Activated CD4-positive, alpha-beta T cell treated with anti-CD3 and anti-CD28 coated beads for 36 hours (primary cell): ENCODE measurements around the gene ENOX1. TPM values are rescaled to one million over a fixed set of nuclear protein-coding genes. Genes with fewer than 3 reads are reported as not detected.
"Not testable (repeated sequence)": the region's sequence is repeated elsewhere in the genome, so short reads cannot be mapped to it uniquely, and the experiment has no call there.

Experiments
- ATAC-seq: fragments of 200-7000 bp; cut with Tn5 transposase; one replicate; pipeline ENCODE4 v1.10.0; 2021; ENCODE audit warnings: mild to moderate bottlenecking, moderate library complexity
- CTCF ChIA-PET: fragments of 350-600 bp; sonication (Branson Sonifier 250); formaldehyde crosslinking; loops from one replicate; lab custom pipeline; 2021; ENCODE audit warnings: antibody characterized with exemption; lab: Charles Lee
- POLR2A ChIA-PET: fragments of 350-600 bp; sonication (Branson Sonifier 250); formaldehyde crosslinking; loops from one replicate; lab custom pipeline; 2021; ENCODE audit warnings: antibody characterized with exemption, inconsistent platforms; lab: Charles Lee
- DNase-seq: peaks from one replicate; pipeline ENCODE4 v3.0.0-alpha.2; 2020
- H3K27ac Mint-ChIP-seq: one replicate; pipeline ENCODE4 v1.8.0; 2021; ENCODE audit warnings: mixed read lengths
- H3K27me3 Mint-ChIP-seq: one replicate; pipeline ENCODE4 v1.8.0; 2021; ENCODE audit warnings: mixed read lengths
- H3K36me3 Mint-ChIP-seq: one replicate; pipeline ENCODE4 v1.8.0; 2021; ENCODE audit warnings: low read depth, mixed read lengths
- H3K4me1 Mint-ChIP-seq: one replicate; pipeline ENCODE4 v1.8.0; 2021; ENCODE audit warnings: mixed read lengths
- H3K4me3 Mint-ChIP-seq: one replicate; pipeline ENCODE4 v1.8.0; 2021; ENCODE audit warnings: mild to moderate bottlenecking, moderate library complexity, mixed read lengths
- H3K9me3 Mint-ChIP-seq: one replicate; pipeline ENCODE4 v1.8.0; 2021; ENCODE audit warnings: low read depth, mixed read lengths
- intact Hi-C, 2 experiments: fragments of 100-400 bp; cut with DNase I in 1 of 2; cut with micrococcal nuclease in 1 of 2; formaldehyde crosslinking; loops; one replicate each; pipeline versions ENCODE4 v1.14.2 to v1.15.1; 2022 to 2024; cut with DNase I, micrococcal nuclease
- total RNA-seq, 2 experiments: library from RNA; stranded (reverse); gene quantifications; one replicate each; pipeline ENCODE4 v1.2.3, GENCODE V29; 2021

Gene ENOX1
- total RNA-seq, 2 experiments from 2014 or later = 0.28 to 0.48 TPM

- no peaks in the 10 kb centered on the region for H3K9me3 Mint-ChIP-seq
- H3K36me3 Mint-ChIP-seq = no peaks in the 10 kb centered on the region
- ATAC-seq (no peak), DNase-seq (no peak)
- no peaks in the 10 kb centered on the region for H3K4me1 Mint-ChIP-seq
- no peak overlapping the region for H3K4me3 Mint-ChIP-seq
- no peaks in the 10 kb centered on the region for H3K27me3 Mint-ChIP-seq
- ChIA-PET CTCF (no interaction called here), POLR2A (no interaction called here)
- H3K27ac Mint-ChIP-seq = no peak overlapping the region
- intact Hi-C loops = no loop called here
Observed at GRCh38 chr13:43426355-43426754, 360.4 kb downstream of the ENOX1 start.

- no peak for DNase-seq
- CTCF ChIA-PET = no interaction called here
- H3K4me1 Mint-ChIP-seq = no peaks in the 10 kb centered on the region
- no peak overlapping the region for H3K27ac Mint-ChIP-seq
- POLR2A ChIA-PET = no interaction called here
- no peak for ATAC-seq
- no peaks in the 10 kb centered on the region for H3K36me3 Mint-ChIP-seq
- H3K4me3 Mint-ChIP-seq = no peak overlapping the region
- H3K9me3 Mint-ChIP-seq = no peaks in the 10 kb centered on the region
- no peaks in the 10 kb centered on the region for H3K27me3 Mint-ChIP-seq
- intact Hi-C loops = no loop called here
Observed at GRCh38 chr13:43425234-43425633, 361.5 kb downstream of the ENOX1 start.

- no peaks in the 10 kb centered on the region for H3K36me3 Mint-ChIP-seq
- ChIA-PET CTCF (no interaction called here), POLR2A (no interaction called here)
- H3K4me1 Mint-ChIP-seq = no peaks in the 10 kb centered on the region
- no peak overlapping the region for H3K4me3 Mint-ChIP-seq
- ATAC-seq (no peak), DNase-seq (no peak)
- no peak overlapping the region for H3K27ac Mint-ChIP-seq
- intact Hi-C loops = no loop called here
- no peaks in the 10 kb centered on the region for H3K9me3 Mint-ChIP-seq
- H3K27me3 Mint-ChIP-seq = no peaks in the 10 kb centered on the region
Observed at GRCh38 chr13:43424412-43424811, 362.4 kb downstream of the ENOX1 start.

DNA sequence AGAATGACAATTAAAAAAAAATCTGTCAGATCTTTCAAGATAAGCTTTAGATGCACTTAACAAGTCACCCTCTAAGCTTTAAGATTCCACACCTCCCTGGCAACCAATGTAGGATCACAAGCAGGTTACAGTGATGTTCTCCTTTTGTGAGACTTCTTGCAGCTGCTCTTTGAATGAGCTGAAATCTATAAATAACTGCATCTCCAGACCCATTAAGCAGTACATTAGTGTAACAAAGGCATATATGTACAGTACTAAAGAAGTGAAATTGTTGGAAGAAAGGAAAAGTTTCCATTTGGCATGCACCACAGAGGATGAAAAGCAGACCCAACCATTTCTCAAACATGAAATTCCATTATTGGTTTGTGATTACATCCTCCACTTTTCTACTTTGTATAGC, 364.7 kb downstream of the ENOX1 start:
- ATAC-seq (no peak), DNase-seq (no peak)
- Mint-ChIP-seq H3K4me3 (no peak overlapping the region), H3K36me3 (no peaks in the 10 kb centered on the region), H3K4me1 (no peaks in the 10 kb centered on the region), H3K27ac (no peak overlapping the region), H3K9me3 (no peaks in the 10 kb centered on the region), H3K27me3 (no peaks in the 10 kb centered on the region)
- POLR2A ChIA-PET = no interaction called here
- CTCF ChIA-PET = no interaction called here
- intact Hi-C loops = no loop called here

GRCh38 chr13:43416842-43417241, 369.9 kb downstream of the ENOX1 start:
- DNase-seq, intact Hi-C loops, ATAC-seq, H3K36me3 Mint-ChIP-seq, H3K9me3 Mint-ChIP-seq, POLR2A ChIA-PET, H3K27ac Mint-ChIP-seq, H3K4me3 Mint-ChIP-seq, H3K27me3 Mint-ChIP-seq, H3K4me1 Mint-ChIP-seq: not testable (repeated sequence)
- CTCF ChIA-PET = interaction anchor here (1.1 kb wide), 1 partner anchor 821 kb away, joined by 3 read pairs; no protein-coding TSS in a partner anchor

GRCh38 chr13:43416408-43416807, 370.4 kb downstream of the ENOX1 start:
- ATAC-seq, H3K4me1 Mint-ChIP-seq, intact Hi-C loops, CTCF ChIA-PET, POLR2A ChIA-PET, H3K4me3 Mint-ChIP-seq, H3K9me3 Mint-ChIP-seq, DNase-seq, H3K27ac Mint-ChIP-seq, H3K36me3 Mint-ChIP-seq, H3K27me3 Mint-ChIP-seq: not testable (repeated sequence)

DNA sequence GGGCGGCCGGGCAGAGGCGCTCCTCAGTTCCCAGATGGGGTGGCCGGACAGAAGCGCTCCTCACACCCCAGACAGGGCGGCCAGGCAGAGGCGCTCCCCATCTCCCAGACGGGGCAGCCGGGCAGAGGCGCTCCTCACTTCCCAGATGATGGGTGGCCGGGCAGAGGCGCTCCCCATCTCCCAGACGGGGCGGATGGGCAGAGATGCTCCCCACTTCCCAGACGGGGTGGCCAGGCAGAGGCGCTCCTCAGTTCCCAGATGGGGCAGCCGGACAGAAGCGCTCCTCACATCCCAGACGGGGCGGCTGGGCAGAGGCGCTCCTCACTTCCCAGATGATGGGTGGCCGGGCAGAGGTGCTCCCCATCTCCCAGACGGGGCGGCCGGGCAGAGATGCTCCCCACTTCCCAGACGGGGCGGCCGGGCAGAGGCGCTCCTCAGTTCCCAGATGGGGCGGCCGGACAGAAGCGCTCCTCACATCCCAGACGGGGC, 370.8 kb downstream of the ENOX1 start:
- H3K4me3 Mint-ChIP-seq, H3K27ac Mint-ChIP-seq, DNase-seq, intact Hi-C loops, CTCF ChIA-PET, H3K27me3 Mint-ChIP-seq, H3K36me3 Mint-ChIP-seq, POLR2A ChIA-PET, H3K9me3 Mint-ChIP-seq, ATAC-seq, H3K4me1 Mint-ChIP-seq: not testable (repeated sequence)

DNA sequence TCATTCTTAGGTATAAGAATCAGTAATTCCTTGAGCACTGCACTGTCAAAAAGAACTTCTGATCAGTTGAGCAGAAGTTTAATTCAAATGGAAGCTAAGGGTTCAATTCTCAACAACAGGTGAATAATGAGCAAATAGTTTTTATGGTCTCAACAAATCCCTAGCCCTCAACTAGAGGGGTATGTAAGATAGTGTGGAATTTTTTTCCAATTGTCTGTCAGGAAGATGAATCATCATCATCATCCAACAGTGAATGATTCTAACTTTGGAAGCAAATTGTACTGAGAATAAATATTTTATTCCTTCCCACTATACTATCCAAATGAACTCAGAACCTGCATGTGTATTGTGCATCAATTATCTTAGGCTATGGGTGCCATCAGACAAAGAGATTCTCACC, 372.7 kb downstream of the ENOX1 start:
- Mint-ChIP-seq H3K36me3 (no peaks in the 10 kb centered on the region), H3K4me3 (no peak overlapping the region), H3K27ac (no peak overlapping the region), H3K4me1 (no peaks in the 10 kb centered on the region), H3K9me3 (no peaks in the 10 kb centered on the region), H3K27me3 (peaks cover 3% of the 10 kb centered on the region)
- DNase-seq (no peak), ATAC-seq (no peak)
- ChIA-PET CTCF (no interaction called here), POLR2A (no interaction called here)
- intact Hi-C loops = no loop called here

- Mint-ChIP-seq H3K4me1 (no peaks in the 10 kb centered on the region), H3K9me3 (no peaks in the 10 kb centered on the region), H3K4me3 (no peak overlapping the region), H3K27ac (no peak overlapping the region), H3K27me3 (peaks cover 9% of the 10 kb centered on the region), H3K36me3 (no peaks in the 10 kb centered on the region)
- POLR2A ChIA-PET = no interaction called here
- ATAC-seq (no peak), DNase-seq (no peak)
- intact Hi-C loops = no loop called here
- CTCF ChIA-PET = interaction anchor here (1.6 kb wide), 1 partner anchor 29 kb away, joined by 3 read pairs; no protein-coding TSS in a partner anchor
Observed at GRCh38 chr13:43411741-43412140, 375.0 kb downstream of the ENOX1 start.

DNA sequence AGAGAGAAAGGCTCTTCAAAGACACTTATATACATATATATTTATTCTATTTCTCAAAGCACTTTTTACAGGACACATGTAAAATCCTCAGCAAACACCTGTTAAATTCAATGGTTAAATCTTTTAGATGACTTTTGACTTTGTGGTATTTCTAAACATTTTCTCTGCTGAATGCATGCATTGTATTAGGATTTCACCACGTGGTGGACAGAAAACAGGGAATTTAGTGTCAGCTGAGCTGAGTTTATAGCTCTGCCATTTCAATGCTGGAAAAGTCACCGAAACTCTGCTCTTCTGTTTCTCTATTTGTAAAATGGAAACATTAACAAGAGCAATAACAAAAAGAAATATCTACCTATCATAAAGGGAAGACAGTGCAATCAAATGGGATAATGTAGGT, 375.6 kb downstream of the ENOX1 start:
- Mint-ChIP-seq H3K27me3 (peaks cover 9% of the 10 kb centered on the region), H3K36me3 (no peaks in the 10 kb centered on the region), H3K4me3 (no peak overlapping the region), H3K27ac (no peak overlapping the region), H3K9me3 (no peaks in the 10 kb centered on the region), H3K4me1 (no peaks in the 10 kb centered on the region)
- ChIA-PET CTCF (interaction anchor here (1.6 kb wide), 1 partner anchor 28 kb away, joined by 3 read pairs; no protein-coding TSS in a partner anchor), POLR2A (no interaction called here)
- no peak for ATAC-seq
- DNase-seq = no peak
- intact Hi-C loops = no loop called here

GRCh38 chr13:43408274-43408673, 378.5 kb downstream of the ENOX1 start:
- intact Hi-C loops = no loop called here
- no peak overlapping the region for H3K4me3 Mint-ChIP-seq
- H3K36me3 Mint-ChIP-seq = no peaks in the 10 kb centered on the region
- no peak overlapping the region for H3K27ac Mint-ChIP-seq
- ChIA-PET CTCF (no interaction called here), POLR2A (no interaction called here)
- peaks cover 10% of the 10 kb centered on the region for H3K27me3 Mint-ChIP-seq
- H3K4me1 Mint-ChIP-seq = no peaks in the 10 kb centered on the region
- H3K9me3 Mint-ChIP-seq = no peaks in the 10 kb centered on the region
- ATAC-seq = no peak
- DNase-seq = no peak

DNA sequence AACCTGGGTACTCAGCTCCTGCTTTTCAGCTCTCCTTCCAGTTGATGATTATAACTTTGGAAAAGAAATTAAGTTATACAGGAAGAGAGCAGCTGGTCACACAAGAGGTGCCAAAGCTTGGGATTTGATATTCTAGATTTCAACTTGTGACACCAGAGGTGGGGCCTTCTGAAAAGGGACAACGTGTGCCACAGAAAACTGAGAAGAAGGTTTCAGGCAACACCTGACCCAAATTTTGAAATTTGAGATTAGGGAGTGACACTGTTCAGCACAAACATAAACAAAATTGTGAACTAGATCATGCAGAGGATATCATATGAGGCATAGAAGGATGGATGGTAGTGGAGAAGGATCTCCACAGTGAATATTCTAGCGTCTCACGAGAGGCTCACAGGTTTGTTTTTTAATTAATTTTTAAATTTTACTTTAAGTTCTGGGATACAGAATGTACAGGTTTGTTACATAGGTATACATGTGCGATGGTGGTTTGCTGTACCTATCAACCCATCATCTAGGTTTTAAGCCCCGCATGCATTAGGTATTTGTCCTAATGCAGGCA, 379.7 kb downstream of the ENOX1 start:
- Mint-ChIP-seq H3K4me3 (no peak overlapping the region), H3K4me1 (no peaks in the 10 kb centered on the region), H3K27ac (no peak overlapping the region), H3K36me3 (no peaks in the 10 kb centered on the region), H3K27me3 (peaks cover 9% of the 10 kb centered on the region), H3K9me3 (no peaks in the 10 kb centered on the region)
- ChIA-PET POLR2A (no interaction called here), CTCF (no interaction called here)
- DNase-seq (no peak), ATAC-seq (no peak)
- intact Hi-C loops = no loop called here
